Bone marrow (tissue), 2 donors: Measurements from ENCODE around the gene AFTPH.
"Not testable (repeated sequence)": the region's sequence is repeated elsewhere in the genome, so short reads cannot be mapped to it uniquely, and the experiment has no call there.

ENCODE experiments used
- DNase-seq, 2 donors: peaks; one replicate each; lab custom pipeline; 2025; lab: John Stamatoyannopoulos, UW

AFTPH gene

DNA sequence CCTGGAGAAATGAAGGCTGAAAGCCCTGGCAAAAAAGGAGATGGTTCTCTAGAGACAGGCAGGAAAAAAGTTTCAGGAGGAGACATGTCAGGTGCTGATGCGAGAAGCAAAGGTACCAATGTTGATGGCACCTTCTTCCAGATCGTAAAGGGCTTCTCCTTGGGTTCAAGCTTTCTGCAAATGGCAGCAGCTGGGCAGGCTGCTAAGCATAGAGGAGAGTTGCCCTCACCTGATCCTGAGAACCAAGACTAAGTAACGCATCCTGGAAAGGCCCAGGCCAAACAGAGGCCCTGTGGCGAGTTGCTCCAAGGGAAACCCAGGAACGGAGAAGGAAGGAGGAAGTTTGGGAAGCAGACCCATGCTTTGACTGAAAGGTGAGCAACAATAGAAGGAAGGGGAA is 23.6 kb upstream of the AFTPH start:
- DNase-seq: no peak

DNA sequence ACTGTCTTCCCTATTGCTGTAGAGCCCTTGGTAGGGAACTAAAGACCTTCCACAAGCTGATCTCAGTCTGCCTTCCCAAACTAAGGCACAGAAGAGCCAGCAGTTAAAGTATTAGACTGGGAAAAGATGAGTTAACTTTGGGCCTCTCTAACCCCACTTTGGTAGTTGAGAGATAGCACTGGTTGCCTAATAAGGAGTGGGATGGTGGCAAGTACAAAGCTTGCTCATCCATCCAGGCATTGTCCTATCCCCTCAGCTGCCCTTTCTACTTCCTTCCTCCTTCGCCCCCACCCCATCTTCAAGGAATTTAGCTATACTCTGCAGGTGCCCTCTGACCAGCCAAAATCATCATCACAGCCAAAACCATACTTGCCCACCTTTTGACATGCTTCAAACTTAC is 22.2 kb upstream of the AFTPH start:
- no peak for DNase-seq

DNA sequence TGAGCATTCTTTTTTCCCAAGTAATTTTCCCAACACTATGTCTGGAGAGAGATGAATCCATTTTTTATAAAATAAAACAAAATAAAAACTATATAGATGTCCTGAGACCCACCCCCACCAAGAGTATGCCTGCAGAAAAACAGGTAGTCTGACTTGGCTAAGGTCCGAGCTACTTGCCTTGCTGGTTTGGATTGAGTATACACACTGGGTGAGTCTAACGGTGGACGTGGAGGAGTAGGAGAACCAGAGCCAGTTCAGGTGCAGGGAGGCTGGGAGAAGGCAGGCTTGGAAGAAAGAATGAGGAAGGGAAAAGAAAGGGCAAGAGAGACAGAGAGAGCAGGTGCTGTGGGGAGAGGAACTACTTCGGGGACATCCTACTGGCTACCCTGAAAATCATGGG is 21.3 kb upstream of the AFTPH start:
- no peak for DNase-seq

DNA sequence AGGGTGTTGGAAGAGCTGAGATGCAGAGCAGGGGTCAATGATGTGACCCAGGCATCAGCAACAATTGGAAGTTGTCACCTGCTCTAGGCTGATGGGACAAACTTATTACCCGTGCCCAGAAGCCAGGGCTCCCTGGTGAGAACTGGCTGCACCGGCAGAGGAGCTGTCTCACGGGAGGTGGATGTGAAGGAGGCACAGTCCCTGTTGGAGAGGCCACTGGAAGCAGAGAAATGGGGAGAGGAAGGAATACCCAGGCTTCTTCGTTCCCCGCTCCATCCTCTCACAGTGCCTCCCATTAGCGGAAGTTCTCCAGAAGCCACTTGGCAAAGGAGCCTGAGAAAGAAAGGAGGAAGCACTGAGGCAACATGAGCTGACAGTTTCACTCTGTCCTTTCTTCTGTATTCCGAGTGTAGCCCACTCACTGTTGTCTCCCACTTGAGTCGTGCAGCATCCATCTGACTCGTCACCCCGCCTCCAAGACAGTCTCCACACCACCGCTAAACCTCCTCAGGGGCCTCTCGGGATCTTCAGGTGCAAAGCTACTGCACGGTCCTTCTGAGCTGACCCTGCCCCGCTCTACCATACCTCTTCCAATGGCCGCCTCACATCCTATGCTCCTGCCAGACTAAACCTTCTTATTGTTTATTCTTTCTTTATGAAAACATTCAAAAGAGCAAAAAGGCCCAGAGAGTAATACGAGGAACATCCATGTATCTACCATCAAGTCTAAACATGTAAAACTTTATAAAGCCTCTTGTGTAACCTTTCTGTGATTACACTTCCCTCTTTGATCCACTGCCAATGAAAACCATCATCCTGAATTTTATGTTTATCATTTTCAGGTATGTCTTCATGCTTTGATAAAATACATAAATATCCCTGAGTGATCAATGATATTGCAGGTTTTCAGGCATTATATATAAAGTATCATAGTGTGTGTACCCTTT is 19.1 kb upstream of the AFTPH start:
- no peak for DNase-seq

- no peak for DNase-seq
Measured at GRCh38 chr2:64506686-64507085, 17.4 kb upstream of the AFTPH start.

DNA sequence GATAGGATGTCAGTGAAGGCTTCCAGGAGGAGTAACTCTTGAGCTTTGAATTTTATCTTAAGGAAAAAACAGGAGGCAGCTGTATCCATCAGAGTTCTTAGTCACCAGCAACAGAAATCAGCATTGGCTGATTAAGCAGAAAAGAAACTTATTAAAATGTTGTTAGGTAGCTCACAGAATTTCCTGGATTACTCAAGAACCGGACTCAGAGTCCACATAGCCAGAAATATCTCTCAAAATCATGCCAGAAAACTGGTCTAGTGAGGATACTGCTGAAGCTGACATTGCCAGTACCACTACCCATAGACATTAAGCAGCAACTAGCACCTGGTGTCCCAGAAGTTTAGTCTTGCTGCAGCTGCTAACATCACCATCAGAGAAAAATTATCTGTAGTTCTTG is 10.1 kb upstream of the AFTPH start:
- no peak for DNase-seq

GRCh38 chr2:64515086-64515485 is 9.0 kb upstream of the AFTPH start:
- no peak for DNase-seq

DNA sequence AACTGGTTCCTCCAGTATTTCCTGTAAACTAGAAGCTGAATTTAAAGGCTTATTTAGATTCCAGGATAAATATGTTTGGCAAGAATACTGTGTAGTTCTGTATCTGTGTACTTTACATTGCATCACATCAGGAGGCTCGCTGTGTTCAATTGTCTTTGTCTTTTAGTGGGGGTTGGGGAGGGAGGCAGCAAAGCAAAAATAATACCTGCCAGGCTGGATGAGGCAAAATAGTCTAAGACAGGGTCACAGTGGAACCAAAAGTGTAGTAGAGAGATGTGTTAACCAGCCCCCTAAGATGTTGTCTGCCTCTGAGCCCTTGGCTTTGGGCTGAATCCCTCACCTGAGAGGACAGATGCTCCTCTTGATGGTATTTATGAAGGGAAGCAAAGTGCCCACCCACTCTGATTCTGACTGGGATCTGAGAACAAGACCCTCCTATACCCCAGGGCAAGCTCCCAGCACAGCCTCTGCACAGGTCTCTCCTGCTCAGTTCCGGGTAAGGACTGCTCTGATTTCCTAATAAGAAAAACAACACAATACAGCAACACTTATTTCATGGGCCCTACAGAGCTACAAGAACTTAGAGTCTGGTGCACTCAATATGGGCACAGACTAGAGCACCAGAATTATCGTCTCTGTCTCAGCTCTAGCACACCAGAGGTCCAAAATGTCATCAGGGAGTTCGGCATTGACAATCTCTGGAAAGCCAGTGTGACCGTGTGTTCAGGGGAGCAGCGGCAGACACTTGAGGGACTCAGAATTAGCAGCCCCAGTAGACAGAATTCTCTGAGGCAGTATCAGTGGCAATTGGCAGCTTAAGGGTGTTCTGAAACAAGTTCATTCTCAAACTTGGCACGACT is 7.2 kb upstream of the AFTPH start:
- DNase-seq: no peak

- DNase-seq: no peak
Measured at GRCh38 chr2:64517511-64517884, 6.6 kb upstream of the AFTPH start.

GRCh38 chr2:64522843-64523428 is 1.2 kb upstream of the AFTPH start:
- DNase-seq: peak; percentile 48 to 74

DNA sequence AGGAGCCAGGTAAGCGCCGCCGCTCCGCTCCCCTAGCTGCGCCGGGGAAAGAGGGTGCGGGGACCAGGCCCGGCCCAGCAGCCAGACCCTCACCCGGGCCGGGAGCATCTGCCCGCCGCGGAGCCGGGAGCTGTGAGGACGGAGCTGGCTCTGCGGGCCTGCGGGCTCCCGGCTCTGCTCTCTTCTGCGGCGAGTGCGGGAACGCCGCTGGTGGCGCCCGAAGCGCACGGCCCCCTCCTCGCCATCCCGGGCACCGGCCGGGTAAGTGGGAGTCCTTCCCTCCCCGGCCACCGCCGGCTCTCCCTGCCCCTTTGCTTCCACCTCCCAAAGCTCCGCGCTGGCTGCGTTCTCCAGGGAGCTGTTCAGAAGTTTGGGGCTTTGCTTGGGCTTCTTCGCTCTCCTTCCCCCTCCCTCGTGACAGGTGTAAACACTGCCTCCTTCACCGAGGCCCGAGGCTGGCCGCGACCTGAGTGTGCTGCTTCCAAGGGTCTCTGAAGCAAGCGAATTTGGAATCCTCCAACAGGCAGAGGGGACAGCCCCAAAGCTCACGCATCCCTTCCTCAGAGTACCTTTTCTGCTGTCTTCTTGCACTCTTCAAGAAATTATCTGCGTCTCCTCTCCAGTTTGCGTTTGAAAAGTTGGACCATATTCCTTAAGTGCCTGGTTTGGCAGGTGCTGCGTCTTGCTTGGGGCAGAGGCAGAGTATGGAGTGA is 632 bp downstream of the AFTPH start:
- no peak for DNase-seq

DNA sequence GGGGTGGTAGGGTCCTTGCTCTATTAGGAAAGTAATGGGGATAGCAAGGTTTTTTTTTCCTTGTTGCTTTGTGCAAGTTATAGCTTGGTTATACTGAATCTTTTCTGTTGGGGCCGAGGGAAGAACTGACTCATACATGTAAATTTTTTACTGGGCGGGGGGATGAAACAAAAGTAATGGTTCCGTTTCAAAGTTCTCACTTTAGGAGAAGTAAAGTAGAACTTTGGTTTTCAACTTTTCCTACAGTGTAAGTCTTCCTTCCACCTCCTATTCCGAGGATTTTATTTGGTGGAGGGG is 1.1 kb downstream of the AFTPH start:
- DNase-seq: peak in 1 of 2 donors; percentile 60

- no peak for DNase-seq
Measured at GRCh38 chr2:64526034-64526433, 1.9 kb downstream of the AFTPH start.

DNA sequence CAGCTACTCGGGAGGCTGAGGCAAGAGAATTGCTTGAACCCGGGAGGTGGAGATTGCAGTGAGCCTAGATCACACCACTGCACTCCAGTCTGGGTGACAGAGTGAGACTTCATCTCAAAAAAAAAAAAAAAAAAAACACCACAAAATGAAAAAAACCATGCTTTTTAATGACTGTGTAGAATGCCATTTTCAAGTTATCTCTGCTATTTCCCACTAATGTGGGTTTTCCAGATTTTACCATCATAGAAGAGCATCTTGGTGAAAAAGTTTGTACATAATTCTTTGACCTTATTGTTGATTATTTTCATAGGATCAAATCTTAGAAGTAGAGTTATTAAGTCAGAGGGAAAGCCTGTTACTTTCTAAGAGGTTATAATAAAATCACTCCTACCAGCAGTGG is 6.8 kb downstream of the AFTPH start:
- not testable (repeated sequence) for DNase-seq

- DNase-seq: no peak
Measured at GRCh38 chr2:64532030-64532429, 7.9 kb downstream of the AFTPH start.

GRCh38 chr2:64533882-64534281 is 9.8 kb downstream of the AFTPH start:
- DNase-seq: no peak

- peak in 1 of 2 donors; percentile 16 for DNase-seq
Measured at GRCh38 chr2:64534363-64534762, 10.2 kb downstream of the AFTPH start.

- no peak for DNase-seq
Measured at GRCh38 chr2:64535024-64535423, 10.9 kb downstream of the AFTPH start.

DNA sequence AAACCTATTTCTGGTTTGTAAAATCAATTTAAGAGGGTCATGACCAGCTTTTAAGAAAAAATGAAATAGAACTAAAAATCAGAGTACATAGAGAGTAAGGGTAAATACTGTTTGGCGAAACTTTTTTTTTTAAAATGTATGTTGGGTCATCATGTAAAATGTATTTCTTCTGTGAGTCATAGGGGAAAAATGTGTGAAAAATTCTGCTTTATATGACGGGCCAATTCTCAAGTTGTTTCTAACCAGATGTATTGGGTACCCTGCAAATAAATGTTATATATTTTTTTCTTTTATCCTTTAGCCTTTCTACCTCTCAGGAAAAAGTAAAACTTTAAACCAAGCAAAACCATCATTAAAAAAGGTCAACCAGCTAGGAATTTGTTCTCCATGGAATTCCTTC is 13.9 kb downstream of the AFTPH start:
- no peak for DNase-seq

DNA sequence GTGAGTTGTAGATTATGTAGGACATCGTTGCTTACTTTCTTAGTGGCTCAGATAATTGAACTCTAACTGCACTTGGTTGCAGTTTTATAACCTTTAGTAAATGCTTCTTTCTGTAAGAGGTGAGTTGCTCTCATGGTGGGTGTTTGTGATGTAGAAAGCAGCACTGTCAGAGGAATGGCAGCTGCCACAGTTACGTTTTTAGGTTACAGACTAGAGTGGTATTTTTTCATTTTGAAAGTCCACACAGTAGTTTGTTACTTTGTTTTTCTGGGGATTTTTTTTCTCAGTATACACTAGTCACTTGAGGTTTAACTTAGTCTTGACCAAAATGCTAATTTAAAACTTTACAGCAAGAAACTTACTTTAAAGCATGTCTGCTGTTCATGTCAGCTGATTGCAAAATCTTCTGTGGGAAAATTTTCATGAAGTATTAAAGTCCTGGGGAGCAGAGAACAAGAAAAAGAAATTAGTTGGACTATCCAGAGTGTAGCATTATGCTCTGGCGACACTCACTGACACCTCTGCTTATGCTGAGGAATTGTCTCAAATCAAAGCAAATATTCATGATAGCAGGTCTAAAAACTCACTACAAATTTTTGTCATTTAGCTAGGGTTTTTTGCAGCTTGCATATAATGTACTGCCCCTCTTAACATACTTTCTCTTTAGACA is 14.8 kb downstream of the AFTPH start:
- no peak for DNase-seq

DNA sequence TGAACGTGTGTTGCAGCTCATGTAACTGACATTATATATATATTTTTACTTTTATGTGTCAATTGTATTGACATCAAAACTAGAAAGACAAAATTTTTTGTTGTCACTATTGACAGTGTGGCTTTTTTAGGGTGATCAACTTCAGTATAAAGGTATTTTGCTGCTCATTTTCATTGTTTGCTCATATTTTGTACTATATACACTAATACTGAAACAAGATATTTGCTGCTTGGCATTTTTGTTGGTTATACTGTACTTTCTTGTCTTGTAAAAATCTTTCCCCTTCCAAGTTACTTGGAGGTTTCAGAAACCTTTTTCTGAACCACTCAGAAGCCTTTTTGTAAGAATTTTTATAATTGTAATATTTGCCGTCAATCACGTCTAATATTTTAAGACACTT is 16.5 kb downstream of the AFTPH start:
- no peak for DNase-seq

DNA sequence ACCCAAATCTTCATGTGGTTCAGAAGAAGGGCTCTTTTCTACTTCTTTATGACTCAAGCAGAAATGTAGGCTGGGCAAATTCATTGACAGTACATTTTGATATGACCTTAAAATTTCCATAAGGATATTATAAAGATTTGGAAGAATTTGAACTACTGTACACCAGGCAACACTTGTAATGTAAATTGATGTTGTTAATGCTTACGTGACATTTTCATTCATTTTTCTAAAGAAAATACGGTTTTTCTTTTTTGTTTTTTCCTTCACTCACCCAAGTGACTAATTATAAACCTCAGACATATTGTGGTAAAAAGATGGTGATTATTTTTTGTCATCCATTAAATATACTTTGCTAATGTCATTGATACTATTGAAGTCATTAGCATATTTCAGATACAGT is 17.4 kb downstream of the AFTPH start:
- DNase-seq: no peak
